K562 (cell line): ENCODE measurements around the gene DNAJC2. TPM values are rescaled to one million over a fixed set of nuclear protein-coding genes. Genes with fewer than 3 reads are reported as not detected.

ENCODE experiments used
- ATAC-seq: fragments of 200-7000 bp; cut with Tn5 transposase; 3 replicates; pipeline ENCODE4 v1.9.1; 2020; ENCODE audit warnings: moderate library complexity
- BruUV-seq: library from RNA; stranded (reverse); fragments of 400-500 nt; replicated peaks from 2 replicates; lab custom pipeline; 2021; lab: Mats Ljungman, UMichigan
- CTCF ChIA-PET: fragments of 300-600 bp; formaldehyde crosslinking; extraction: SDS; loops from one replicate; lab custom pipeline; 2021; ENCODE audit warnings: low intra/inter-chr PET ratio; lab: Yijun Ruan, JAX
- POLR2A ChIA-PET: fragments of 300-600, 350-650 bp; sonication (Branson Sonifier 250); formaldehyde crosslinking; extraction: SDS; loops from one replicate; lab custom pipeline; 2021; ENCODE audit warnings: antibody characterized with exemption, inconsistent platforms; lab: Yijun Ruan, JAX
- DNase-seq, 4 experiments: peaks; one replicate each; pipeline versions ENCODE4 v3.0.0 to v3.0.0-alpha.2; 2011 to 2018; ENCODE audit warnings: low spot score in 3 of 4, mixed read lengths in 3 of 4; ENCODE audit errors: extremely low read depth in 1 of 4
- FAIRE-seq: peaks from 2 replicates; lab custom pipeline; 2011; peaks lifted over from hg19 to GRCh38; lab: Jason Lieb, UNC
- H2AFZ ChIP-seq: 2 replicates; pipeline ENCODE4 v1.6.0; 2011; ENCODE audit warnings: low read depth, low read length, control low read depth, inconsistent platforms
- H3K27ac ChIP-seq: fragments of 200-600 bp; 3 replicates; pipeline ENCODE4 v1.8.0; 2011; ENCODE audit warnings: low read depth, mild to moderate bottlenecking, control low read depth, inconsistent platforms, low read length, moderate library complexity, mixed read lengths; ENCODE audit errors: extremely low read depth
- H3K27me3 ChIP-seq, 2 experiments: fragments of 300-600 bp in 1 of 2; 2 replicates in 1 of 2; 3 replicates in 1 of 2; pipeline versions ENCODE4 v1.6.0 to v1.8.0; 2011; ENCODE audit warnings: inconsistent platforms in 2 of 2, low read length in 2 of 2, mild to moderate bottlenecking in 1 of 2, mixed read lengths in 1 of 2, moderate library complexity in 1 of 2; ENCODE audit not compliant: control insufficient read depth in 2 of 2, insufficient read depth in 2 of 2
- H3K36me3 ChIP-seq: fragments of 300-600 bp; 3 replicates; pipeline ENCODE4 v1.8.0; 2011; ENCODE audit warnings: mild to moderate bottlenecking, low read length, inconsistent platforms; ENCODE audit not compliant: control insufficient read depth, insufficient read depth
- H3K4me1 ChIP-seq, 2 experiments: fragments of 200-600 bp in 1 of 2; replicated peaks in 1 of 2; 2 replicates in 1 of 2; 3 replicates in 1 of 2; pipeline versions ENCODE4 v1.5.1 to v1.8.0; 2011; ENCODE audit warnings: inconsistent platforms in 2 of 2, low read length in 2 of 2, mild to moderate bottlenecking in 1 of 2, mixed read lengths in 1 of 2, moderate library complexity in 1 of 2; ENCODE audit not compliant: control insufficient read depth in 2 of 2, insufficient read depth in 2 of 2
- H3K4me2 ChIP-seq: 2 replicates; pipeline ENCODE4 v1.6.1; 2011; ENCODE audit warnings: low read length, control low read depth, inconsistent platforms, mixed read lengths; ENCODE audit not compliant: insufficient read depth
- H3K4me3 ChIP-seq: fragments of 200-600 bp; sonication (generic), shearing (Covaris generic); 2 replicates; pipeline ENCODE4 v1.5.1; 2016; ENCODE audit warnings: control low read depth, inconsistent platforms
- H3K79me2 ChIP-seq: fragments of 200-600 bp; 3 replicates; pipeline ENCODE4 v1.8.0; 2011; ENCODE audit warnings: low read length, inconsistent platforms; ENCODE audit not compliant: control insufficient read depth, insufficient read depth
- H3K9ac ChIP-seq, 2 experiments: 2 replicates each; pipeline versions ENCODE4 v1.6.0 to v1.6.1; 2011; ENCODE audit warnings: low read depth in 2 of 2, low read length in 2 of 2, control low read depth in 1 of 2, inconsistent platforms in 1 of 2, mild to moderate bottlenecking in 1 of 2, mixed read lengths in 1 of 2; ENCODE audit not compliant: insufficient read depth in 1 of 2
- H3K9me1 ChIP-seq: one replicate; pipeline ENCODE4 v1.6.0; 2011; ENCODE audit warnings: inconsistent platforms, mild to moderate bottlenecking, low read length, moderate library complexity; ENCODE audit not compliant: control insufficient read depth, insufficient read depth
- H3K9me3 ChIP-seq: replicated peaks from 2 replicates; pipeline ENCODE4 v1.5.1; 2011; ENCODE audit warnings: low read depth, low read length, inconsistent platforms; ENCODE audit not compliant: control insufficient read depth, insufficient read depth
- H4K20me1 ChIP-seq: replicated peaks from 2 replicates; pipeline ENCODE4 v1.6.1; 2011; ENCODE audit warnings: low read length, inconsistent platforms, mixed read lengths; ENCODE audit not compliant: control insufficient read depth, insufficient read depth
- ARID1B ChIP-seq: fragments of 450-650 bp; IDR thresholded peaks from 2 replicates; pipeline ENCODE4 v1.6.1; 2016; ENCODE audit warnings: antibody characterized with exemption, mild to moderate bottlenecking, inconsistent platforms
- HLTF ChIP-seq: fragments of 450-650 bp; IDR thresholded peaks from 2 replicates; pipeline ENCODE4 v1.6.1; 2016
- KAT8 ChIP-seq: fragments of 450-650 bp; IDR thresholded peaks from 2 replicates; pipeline ENCODE4 v1.6.1; 2016; ENCODE audit warnings: low read depth, mild to moderate bottlenecking
- MAFG ChIP-seq: fragments of 450-650 bp; conservative IDR thresholded peaks from 2 replicates; pipeline ENCODE4 v1.6.1; 2016; ENCODE audit warnings: missing genetic modification characterization, missing compliant biosample characterization
- MXI1 ChIP-seq: IDR thresholded peaks from 2 replicates; pipeline ENCODE4 v1.6.1; 2011; ENCODE audit warnings: low read depth, mild to moderate bottlenecking, improper control_type of control experiment, low read length
- NBN ChIP-seq: fragments of 450-650 bp; IDR thresholded peaks from 2 replicates; pipeline ENCODE4 v1.6.1; 2016; ENCODE audit warnings: low read depth, mild to moderate bottlenecking
- NFE2 ChIP-seq: IDR thresholded peaks from 2 replicates; pipeline ENCODE4 v1.6.1; 2014; ENCODE audit warnings: antibody characterized with exemption, low read depth
- NFIC ChIP-seq: fragments of 450-650 bp; IDR thresholded peaks from 2 replicates; pipeline ENCODE4 v1.6.1; 2017; ENCODE audit warnings: mild to moderate bottlenecking, inconsistent platforms
- NKRF ChIP-seq: fragments of 450-650 bp; IDR thresholded peaks from 2 replicates; pipeline ENCODE4 v1.6.1; 2016; ENCODE audit warnings: borderline replicate concordance
- NR2C2 ChIP-seq, 2 experiments: fragments of 200-800 bp in 1 of 2; sonication (Bioruptor generic) in 1 of 2; sonication (generic) in 1 of 2; formaldehyde crosslinking in 1 of 2; IDR thresholded peaks; 2 replicates each; pipeline versions ENCODE4 v1.6.1 to v1.8.0; 2016 to 2022; ENCODE audit warnings: mild to moderate bottlenecking in 1 of 2, missing compliant biosample characterization in 1 of 2, missing genetic modification characterization in 1 of 2, missing genetic modification reagents in 1 of 2
- ZBTB17 ChIP-seq: fragments of 450-650 bp; formaldehyde crosslinking; IDR thresholded peaks from 2 replicates; pipeline ENCODE4 v1.4.0; 2020; ENCODE audit warnings: mild to moderate bottlenecking
- WGBS: fragments of 100-300 bp; shearing (Covaris generic); methylation state at CpG from one replicate; pipeline ENCODE4 v1.1.6; 2016; ENCODE audit warnings: low coverage, mixed read lengths; ENCODE audit not compliant: insufficient coverage; ENCODE audit errors: missing lambda C conversion rate; 5-methylcytosine and 5-hydroxymethylcytosine counted together
- in situ Hi-C: fragments of 300-500 bp; cut with MboI; formaldehyde crosslinking; loops from 4 replicates; pipeline ENCODE4 v1.15.0; 2018; ENCODE audit warnings: inconsistent platforms, mixed read lengths
- intact Hi-C: fragments of 100-400 bp; cut with micrococcal nuclease; formaldehyde crosslinking; loops from 2 replicates; pipeline ENCODE4 v1.14.2; 2022
- polyA plus RNA-seq, 8 experiments: library from polyadenylated mRNA; depleted of rRNA in 4 of 8; stranded (reverse) in 5 of 8; unstranded in 3 of 8; fragments of >200 nt; fragmentation: Nextera tagmentation in 2 of 8; fragmentation: Illumina TruSeq in 1 of 8; extraction: Ambion mirVana in 2 of 8; extraction: Trizol in 1 of 8; gene quantifications; 2 replicates each; pipeline versions ENCODE4 v1.2.1 to v1.2.3, GENCODE V29; 2011 to 2014; ENCODE audit warnings: inconsistent platforms in 1 of 8, missing spikeins in 1 of 8
- total RNA-seq, 7 experiments: library from RNA; depleted of rRNA in 6 of 7; stranded (reverse); fragments of >200 nt in 6 of 7; fragmentation: Illumina TruSeq in 2 of 7; extraction: Trizol in 2 of 7; gene quantifications; 2 replicates each; pipeline versions ENCODE4 v1.2.1 to v1.2.3, GENCODE V29; 2011 to 2021; ENCODE audit warnings: low replicate concordance in 1 of 7

DNAJC2 gene
- total and polyA plus RNA-seq, 9 of the 15 experiments (the other 6 are each of a cell fraction or from before 2014, with no cell fraction given): 40.2 to 157 (median 92.1) TPM

DNA sequence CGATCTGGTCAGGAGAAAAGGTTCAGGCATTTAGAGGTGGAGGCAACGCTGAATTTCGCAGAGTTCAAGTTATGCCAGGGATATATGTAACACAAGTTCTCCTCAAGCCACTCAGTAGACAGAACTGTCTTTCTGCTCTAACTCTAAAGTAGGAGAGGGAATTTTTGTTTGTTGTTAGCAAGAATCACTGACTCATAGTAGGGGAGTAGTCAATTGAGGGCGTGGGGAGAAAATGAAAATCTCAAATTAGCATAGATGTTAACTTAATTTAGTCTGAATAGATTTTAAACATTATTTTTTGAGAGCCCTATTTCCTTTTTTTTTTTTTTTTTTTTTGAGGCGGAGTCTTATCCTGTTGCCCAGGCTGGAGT lies 37.5 kb upstream of the DNAJC2 start:
- intact Hi-C loops: no loop called here
- FAIRE-seq: no peak
- CTCF ChIA-PET: no interaction called here
- H3K4me2 ChIP-seq: peak overlapping the region; percentile 67
- no peak overlapping the region for H3K9ac ChIP-seq
- TF ChIP-seq KAT8: no peak
- TF ChIP-seq ARID1B: 0 out of 2 replicates have a peak, but pooled peaks have one; percentile 7
- TF ChIP-seq MAFG (tag): 0 out of 2 replicates have a peak, but pooled peaks have one; percentile 12
- 0 out of 2 replicates have a peak, but pooled peaks have one; percentile 37 for TF ChIP-seq NFE2
- no peaks in the 10 kb centered on the region for H3K79me2 ChIP-seq
- no peak for DNase-seq
- ATAC-seq: peak; percentile 41
- H4K20me1 ChIP-seq: no peaks in the 10 kb centered on the region; the same call in 1 of the 2 replicates
- in situ Hi-C loops: no loop called here
- no peaks in the 10 kb centered on the region; the same call in 1 of the 2 replicates for H3K9me3 ChIP-seq
- POLR2A ChIA-PET: no interaction called here
- peaks cover 4 to 18% of the 10 kb centered on the region in 2 experiments; a peak in 4 of 5 replicates for H3K4me1 ChIP-seq
- 3% methylated on average over 4 of the region's 5 CpGs for WGBS
- H3K27ac ChIP-seq: peak overlapping the region; percentile 25; the same call in 1 of the 3 replicates
- H2AFZ ChIP-seq: peak overlapping the region; percentile 79
- no TSS peak for BruUV-seq
- no peaks in the 10 kb centered on the region; a peak in 1 of 5 replicates for H3K27me3 ChIP-seq
- H3K36me3 ChIP-seq: no peaks in the 10 kb centered on the region; the same call in 2 of the 3 replicates
- peaks cover 3% of the 10 kb centered on the region for H3K9me1 ChIP-seq
- no peak overlapping the region for H3K4me3 ChIP-seq

DNA sequence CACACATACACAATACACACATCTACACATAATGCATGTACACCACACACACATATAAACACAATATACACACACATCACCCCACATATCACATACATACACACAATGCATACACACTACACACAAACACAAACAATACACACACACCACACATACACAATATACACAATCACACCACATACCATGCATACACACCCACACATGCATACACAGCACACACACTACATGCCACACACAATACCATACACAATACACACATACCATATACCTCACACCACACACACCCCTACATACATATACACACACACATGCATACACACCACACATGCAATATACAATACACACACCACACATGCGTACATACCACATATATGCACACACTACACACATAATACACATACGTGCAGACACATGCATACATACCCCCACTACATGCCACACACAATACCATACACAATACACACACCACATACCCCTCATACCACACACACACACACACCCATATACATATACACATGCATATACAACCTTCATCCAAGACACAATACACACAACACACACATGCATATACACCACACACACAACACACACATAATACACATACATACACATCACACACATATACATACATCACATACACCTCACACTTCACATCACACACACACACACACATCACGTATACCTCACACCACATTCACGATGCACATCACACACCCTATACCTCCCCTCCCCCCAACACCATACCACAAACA lies 36.9 kb upstream of the DNAJC2 start:
- in situ Hi-C loops (no loop called here), intact Hi-C loops (no loop called here)
- Histone ChIP-seq H3K4me2 (peak overlapping the region; percentile 67), H3K9ac (no peak overlapping the region), H2AFZ (peak overlapping the region; percentile 79), H3K27ac (peak overlapping the region; percentile 25; the same call in 1 of the 3 replicates), H3K4me1 (peaks cover 4 to 18% of the 10 kb centered on the region in 2 experiments; a peak in 4 of 5 replicates), H3K4me3 (no peak overlapping the region), H3K9me3 (no peaks in the 10 kb centered on the region; the same call in 1 of the 2 replicates), H3K27me3 (no peaks in the 10 kb centered on the region; a peak in 1 of 5 replicates), H3K79me2 (no peaks in the 10 kb centered on the region), H3K36me3 (no peaks in the 10 kb centered on the region; the same call in 2 of the 3 replicates), H3K9me1 (peaks cover 3% of the 10 kb centered on the region), H4K20me1 (no peaks in the 10 kb centered on the region; the same call in 1 of the 2 replicates)
- ATAC-seq: no peak; the same call in 2 of the 3 replicates
- DNase-seq: no peak
- 20% methylated on average over 4 of the region's 4 CpGs for WGBS
- ChIA-PET POLR2A (no interaction called here), CTCF (no interaction called here)
- BruUV-seq: no TSS peak
- FAIRE-seq: peak; percentile 65
- peak; percentile 72; the same call in 1 of the 2 replicates for TF ChIP-seq HLTF
- no peak for TF ChIP-seq ZBTB17 (CRISPR knock-in tag)
- 0 out of 2 replicates have a peak, but pooled peaks have one; percentile 20 for TF ChIP-seq NBN
- TF ChIP-seq NR2C2 (CRISPR knock-in tag; IDR thresholded peaks at IDR 0.05): 0 out of 2 replicates have a peak, but pooled peaks have one; percentile 32
- TF ChIP-seq NR2C2 (tag; IDR thresholded peaks at IDR 0.05): no peak
- TF ChIP-seq NFIC: 0 out of 2 replicates have a peak, but pooled peaks have one; percentile 3
- TF ChIP-seq NKRF: 0 out of 2 replicates have a peak, but pooled peaks have one; percentile 25
- no peak for TF ChIP-seq MXI1
